K562 (cell line): Measurements from ENCODE around the gene KCNH2. TPM values are rescaled to one million over a fixed set of nuclear protein-coding genes. Genes with fewer than 3 reads are reported as not detected.
A peak's percentile ranks its signal among the peaks of the same experiment; 100 is the strongest.

ENCODE experiments used
- ARID1B ChIP-seq: fragments of 450-650 bp; IDR thresholded peaks from 2 replicates; pipeline ENCODE4 v1.6.1; 2016; ENCODE audit warnings: antibody characterized with exemption, mild to moderate bottlenecking, inconsistent platforms
- ATF7 ChIP-seq: fragments of 450-650 bp; IDR thresholded peaks from 2 replicates; pipeline ENCODE4 v1.7.1; 2014; ENCODE audit warnings: mild to moderate bottlenecking, moderate library complexity
- CSDE1 ChIP-seq, 2 experiments: fragments of 450-650 bp; IDR thresholded peaks; 2 replicates each; pipeline ENCODE4 v1.6.1; 2016; ENCODE audit warnings: mild to moderate bottlenecking in 1 of 2
- DNMT1 ChIP-seq: fragments of 450-650 bp; IDR thresholded peaks from 2 replicates; pipeline ENCODE4 v1.6.1; 2016; ENCODE audit warnings: antibody characterized with exemption, mild to moderate bottlenecking
- EHMT2 ChIP-seq: fragments of 450-650 bp; IDR thresholded peaks from 2 replicates; pipeline ENCODE4 v1.6.1; 2018; ENCODE audit warnings: antibody characterized with exemption
- ETS2 ChIP-seq: IDR thresholded peaks from 2 replicates; pipeline ENCODE4 v1.6.1; 2016; ENCODE audit warnings: borderline replicate concordance, missing genetic modification characterization, mild to moderate bottlenecking, moderate library complexity, missing compliant biosample characterization; ENCODE audit not compliant: poor library complexity, severe bottlenecking
- HDAC3 ChIP-seq: fragments of 450-650 bp; IDR thresholded peaks from 2 replicates; pipeline ENCODE4 v1.6.1; 2018; ENCODE audit warnings: borderline replicate concordance, mild to moderate bottlenecking, moderate library complexity; ENCODE audit not compliant: partially characterized antibody
- HNRNPH1 ChIP-seq: fragments of 200-400 bp; formaldehyde crosslinking; optimal IDR thresholded peaks from 2 replicates; pipeline ENCODE3; 2017; ENCODE audit warnings: low read depth, mild to moderate bottlenecking, low read length, moderate library complexity
- KDM4B ChIP-seq, 2 experiments: fragments of 450-650 bp in 1 of 2; sonication (generic) in 1 of 2; IDR thresholded peaks; 2 replicates each; pipeline ENCODE4 v1.6.1; 2016 to 2017; ENCODE audit warnings: borderline replicate concordance in 2 of 2, antibody characterized with exemption in 1 of 2, low read depth in 1 of 2, mild to moderate bottlenecking in 1 of 2
- RFX5 ChIP-seq: IDR thresholded peaks from 2 replicates; pipeline ENCODE4 v1.6.1; 2011; ENCODE audit warnings: low read depth, mild to moderate bottlenecking, improper control_type of control experiment, low read length
- RNF2 ChIP-seq: sonication (generic); IDR thresholded peaks from 2 replicates; pipeline ENCODE4 v1.6.1; 2016
- TAL1 ChIP-seq: fragments of 450-650 bp; IDR thresholded peaks from 2 replicates; pipeline ENCODE4 v1.6.1; 2016; ENCODE audit warnings: mild to moderate bottlenecking
- TSC22D4 ChIP-seq: fragments of 450-650 bp; IDR thresholded peaks from 2 replicates; pipeline ENCODE4 v1.6.1; 2016; ENCODE audit warnings: missing genetic modification characterization, missing biosample characterization, control low read depth
- ZNF146 ChIP-seq: IDR thresholded peaks from one replicate; pipeline ENCODE4 v1.6.1; 2018; ENCODE audit warnings: missing compliant biosample characterization; ENCODE audit not compliant: unreplicated experiment
- ZNF24 ChIP-seq: fragments of 450-650 bp; IDR thresholded peaks from 2 replicates; pipeline ENCODE4 v1.6.1; 2016
- polyA plus RNA-seq, 8 experiments: library from polyadenylated mRNA; depleted of rRNA in 4 of 8; stranded (reverse) in 5 of 8; unstranded in 3 of 8; fragments of >200 nt; fragmentation: Nextera tagmentation in 2 of 8; fragmentation: Illumina TruSeq in 1 of 8; extraction: Ambion mirVana in 2 of 8; extraction: Trizol in 1 of 8; gene quantifications; 2 replicates each; pipeline versions ENCODE4 v1.2.1 to v1.2.3, GENCODE V29; 2011 to 2014; ENCODE audit warnings: inconsistent platforms in 1 of 8, missing spikeins in 1 of 8
- total RNA-seq, 7 experiments: library from RNA; depleted of rRNA in 6 of 7; stranded (reverse); fragments of >200 nt in 6 of 7; fragmentation: Illumina TruSeq in 2 of 7; extraction: Trizol in 2 of 7; gene quantifications; 2 replicates each; pipeline versions ENCODE4 v1.2.1 to v1.2.3, GENCODE V29; 2011 to 2021; ENCODE audit warnings: low replicate concordance in 1 of 7
- TF ChIP-seq, protein P1 (sequence below), 2 experiments: fragments of 450-650 bp in 1 of 2; IDR thresholded peaks; 2 replicates each; pipeline ENCODE4 v1.6.1; 2011 to 2017; ENCODE audit warnings: low read depth in 2 of 2, antibody characterized with exemption in 1 of 2, borderline replicate concordance in 1 of 2, low read length in 1 of 2, mild to moderate bottlenecking in 1 of 2, mixed read lengths in 1 of 2; ENCODE audit not compliant: control insufficient read depth in 1 of 2
- TF ChIP-seq, protein P2 (sequence below): fragments of 250-450 bp; sonication (Bioruptor Pico); IDR thresholded peaks from 2 replicates; pipeline ENCODE4 v1.4.0; 2020
- TF ChIP-seq, protein P3 (sequence below): fragments of 250-450 bp; sonication (Bioruptor Pico); IDR thresholded peaks from 2 replicates; pipeline ENCODE4 v1.8.0; 2022; ENCODE audit warnings: moderate library complexity, mild to moderate bottlenecking, inconsistent platforms
- TF ChIP-seq, protein P4 (sequence below): sonication (generic); formaldehyde crosslinking; IDR thresholded peaks from 2 replicates; pipeline ENCODE4 v1.8.1; 2023; ENCODE audit warnings: mild to moderate bottlenecking, missing genetic modification reagents

Gene KCNH2
- total and polyA plus RNA-seq, 9 of the 15 experiments (the other 6 are each of a cell fraction or from before 2014, with no cell fraction given) = 18.1 to 368 (median 218) TPM

DNA sequence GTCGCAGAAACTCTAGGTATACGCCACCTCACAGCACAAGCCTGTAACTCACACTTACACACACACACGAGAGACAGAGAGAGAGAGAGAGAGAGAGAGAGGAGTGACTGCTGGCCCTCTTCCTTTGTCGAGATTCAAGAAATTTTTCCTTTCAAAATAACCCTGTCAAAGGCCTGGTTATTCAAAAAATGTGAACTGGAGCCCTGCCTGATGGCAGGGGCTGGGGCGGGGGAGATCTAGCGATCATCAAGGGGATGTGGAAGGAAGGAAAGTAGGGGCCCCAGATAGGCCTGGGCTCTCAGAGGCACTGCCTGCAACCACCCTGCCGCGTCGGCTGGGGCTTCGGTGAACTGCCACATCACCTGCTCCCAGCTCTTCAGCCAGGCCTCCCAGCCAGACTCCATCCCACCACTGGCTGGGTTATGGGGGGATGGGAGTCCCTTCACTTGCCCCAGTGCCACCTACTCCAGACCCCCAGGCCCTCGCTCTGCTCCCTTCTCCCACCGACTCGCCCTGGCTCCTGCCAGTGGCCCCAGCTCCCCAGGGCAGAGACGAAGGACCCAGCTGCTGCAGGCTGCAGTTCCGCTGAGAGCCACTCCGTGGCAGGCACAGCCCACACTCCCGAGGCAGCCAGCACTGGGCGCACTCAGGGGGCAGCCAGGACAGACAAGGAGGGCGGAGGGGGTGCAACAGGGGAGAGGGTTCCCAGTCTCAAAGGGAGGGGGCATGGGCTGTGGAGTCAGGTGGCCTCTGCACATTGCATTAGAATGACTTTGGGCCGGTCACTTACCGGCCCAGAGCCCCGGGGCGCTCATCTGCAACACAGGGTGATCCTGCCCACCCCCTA is 15.3 kb downstream of the KCNH2 start (continued):
- TF ChIP-seq, protein P1, sequence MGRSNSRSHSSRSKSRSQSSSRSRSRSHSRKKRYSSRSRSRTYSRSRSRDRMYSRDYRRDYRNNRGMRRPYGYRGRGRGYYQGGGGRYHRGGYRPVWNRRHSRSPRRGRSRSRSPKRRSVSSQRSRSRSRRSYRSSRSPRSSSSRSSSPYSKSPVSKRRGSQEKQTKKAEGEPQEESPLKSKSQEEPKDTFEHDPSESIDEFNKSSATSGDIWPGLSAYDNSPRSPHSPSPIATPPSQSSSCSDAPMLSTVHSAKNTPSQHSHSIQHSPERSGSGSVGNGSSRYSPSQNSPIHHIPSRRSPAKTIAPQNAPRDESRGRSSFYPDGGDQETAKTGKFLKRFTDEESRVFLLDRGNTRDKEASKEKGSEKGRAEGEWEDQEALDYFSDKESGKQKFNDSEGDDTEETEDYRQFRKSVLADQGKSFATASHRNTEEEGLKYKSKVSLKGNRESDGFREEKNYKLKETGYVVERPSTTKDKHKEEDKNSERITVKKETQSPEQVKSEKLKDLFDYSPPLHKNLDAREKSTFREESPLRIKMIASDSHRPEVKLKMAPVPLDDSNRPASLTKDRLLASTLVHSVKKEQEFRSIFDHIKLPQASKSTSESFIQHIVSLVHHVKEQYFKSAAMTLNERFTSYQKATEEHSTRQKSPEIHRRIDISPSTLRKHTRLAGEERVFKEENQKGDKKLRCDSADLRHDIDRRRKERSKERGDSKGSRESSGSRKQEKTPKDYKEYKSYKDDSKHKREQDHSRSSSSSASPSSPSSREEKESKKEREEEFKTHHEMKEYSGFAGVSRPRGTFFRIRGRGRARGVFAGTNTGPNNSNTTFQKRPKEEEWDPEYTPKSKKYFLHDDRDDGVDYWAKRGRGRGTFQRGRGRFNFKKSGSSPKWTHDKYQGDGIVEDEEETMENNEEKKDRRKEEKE (IDR thresholded peaks at IDR 0.05; ENCODE audit: borderline replicate concordance in 1 of 2, control insufficient read depth in 1 of 2, low read depth in 2 of 2, low read length in 1 of 2) = no peak
- TF ChIP-seq RNF2 = no peak
- TF ChIP-seq ARID1B = peak; percentile 39
- TF ChIP-seq HNRNPH1 = no peak
- TF ChIP-seq HDAC3 = no peak
- no peak for TF ChIP-seq ZNF24
- TF ChIP-seq TAL1 = no peak
- no peak for TF ChIP-seq CSDE1 (IDR thresholded peaks at IDR 0.05)
- TF ChIP-seq TSC22D4 (tag) = no peak
- TF ChIP-seq, protein P2, sequence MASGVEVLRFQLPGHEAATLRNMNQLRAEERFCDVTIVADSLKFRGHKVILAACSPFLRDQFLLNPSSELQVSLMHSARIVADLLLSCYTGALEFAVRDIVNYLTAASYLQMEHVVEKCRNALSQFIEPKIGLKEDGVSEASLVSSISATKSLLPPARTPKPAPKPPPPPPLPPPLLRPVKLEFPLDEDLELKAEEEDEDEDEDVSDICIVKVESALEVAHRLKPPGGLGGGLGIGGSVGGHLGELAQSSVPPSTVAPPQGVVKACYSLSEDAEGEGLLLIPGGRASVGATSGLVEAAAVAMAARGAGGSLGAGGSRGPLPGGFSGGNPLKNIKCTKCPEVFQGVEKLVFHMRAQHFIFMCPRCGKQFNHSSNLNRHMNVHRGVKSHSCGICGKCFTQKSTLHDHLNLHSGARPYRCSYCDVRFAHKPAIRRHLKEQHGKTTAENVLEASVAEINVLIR (CRISPR knock-in tag) = no peak
- TF ChIP-seq DNMT1 = 0 out of 2 replicates have a peak, but pooled peaks have one; percentile 58
- TF ChIP-seq ZNF146 (CRISPR knock-in tag) = no peak
- TF ChIP-seq, protein P3, sequence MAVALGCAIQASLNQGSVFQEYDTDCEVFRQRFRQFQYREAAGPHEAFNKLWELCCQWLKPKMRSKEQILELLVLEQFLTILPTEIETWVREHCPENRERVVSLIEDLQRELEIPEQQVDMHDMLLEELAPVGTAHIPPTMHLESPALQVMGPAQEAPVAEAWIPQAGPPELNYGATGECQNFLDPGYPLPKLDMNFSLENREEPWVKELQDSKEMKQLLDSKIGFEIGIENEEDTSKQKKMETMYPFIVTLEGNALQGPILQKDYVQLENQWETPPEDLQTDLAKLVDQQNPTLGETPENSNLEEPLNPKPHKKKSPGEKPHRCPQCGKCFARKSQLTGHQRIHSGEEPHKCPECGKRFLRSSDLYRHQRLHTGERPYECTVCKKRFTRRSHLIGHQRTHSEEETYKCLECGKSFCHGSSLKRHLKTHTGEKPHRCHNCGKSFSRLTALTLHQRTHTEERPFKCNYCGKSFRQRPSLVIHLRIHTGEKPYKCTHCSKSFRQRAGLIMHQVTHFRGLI (CRISPR knock-in tag) = no peak
- peak in 1 of 2 experiments; percentile 81; a peak in 2 of 4 replicates for TF ChIP-seq KDM4B (IDR thresholded peaks at IDR 0.05; ENCODE audit: borderline replicate concordance in 2 of 2, low read depth in 1 of 2)
- TF ChIP-seq ATF7 = peak; percentile 58
- TF ChIP-seq ETS2 = no peak
- TF ChIP-seq EHMT2 = no peak
- TF ChIP-seq, protein P4, sequence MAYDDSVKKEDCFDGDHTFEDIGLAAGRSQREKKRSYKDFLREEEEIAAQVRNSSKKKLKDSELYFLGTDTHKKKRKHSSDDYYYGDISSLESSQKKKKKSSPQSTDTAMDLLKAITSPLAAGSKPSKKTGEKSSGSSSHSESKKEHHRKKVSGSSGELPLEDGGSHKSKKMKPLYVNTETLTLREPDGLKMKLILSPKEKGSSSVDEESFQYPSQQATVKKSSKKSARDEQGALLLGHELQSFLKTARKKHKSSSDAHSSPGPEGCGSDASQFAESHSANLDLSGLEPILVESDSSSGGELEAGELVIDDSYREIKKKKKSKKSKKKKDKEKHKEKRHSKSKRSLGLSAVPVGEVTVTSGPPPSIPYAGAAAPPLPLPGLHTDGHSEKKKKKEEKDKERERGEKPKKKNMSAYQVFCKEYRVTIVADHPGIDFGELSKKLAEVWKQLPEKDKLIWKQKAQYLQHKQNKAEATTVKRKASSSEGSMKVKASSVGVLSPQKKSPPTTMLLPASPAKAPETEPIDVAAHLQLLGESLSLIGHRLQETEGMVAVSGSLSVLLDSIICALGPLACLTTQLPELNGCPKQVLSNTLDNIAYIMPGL (CRISPR knock-in tag) = no peak
- TF ChIP-seq RFX5 = no peak
